ENCODE measurements around the gene CHRNE.

DNA sequence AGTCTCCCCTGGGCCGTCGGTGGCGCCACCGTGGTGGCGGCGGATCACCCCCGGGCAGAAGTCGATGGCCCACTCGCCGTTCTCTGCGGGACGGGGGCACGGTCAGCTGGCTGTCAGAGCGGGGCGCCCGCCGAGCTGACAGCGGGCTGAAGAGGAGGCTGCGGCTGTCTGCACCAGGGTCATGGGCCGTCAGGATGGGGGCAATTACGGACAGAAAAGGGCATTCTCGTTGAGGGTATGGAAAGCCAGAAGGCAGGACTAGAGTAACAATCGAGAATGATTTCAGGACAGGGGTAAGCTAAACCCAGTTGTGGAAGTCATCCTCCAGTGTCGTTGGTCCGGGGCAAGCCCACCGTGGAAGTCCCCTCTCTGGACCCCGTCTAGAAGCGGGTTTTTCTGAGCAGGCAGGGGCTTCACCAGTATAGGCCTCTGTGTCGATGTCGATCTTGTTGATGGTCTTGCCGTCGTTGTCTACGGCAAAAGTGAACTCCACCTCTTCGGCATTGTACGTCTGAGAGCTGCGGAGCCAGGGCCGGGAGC lies 1.7 kb downstream of the CHRNE start:
- TF ChIP-seq, protein P1, sequence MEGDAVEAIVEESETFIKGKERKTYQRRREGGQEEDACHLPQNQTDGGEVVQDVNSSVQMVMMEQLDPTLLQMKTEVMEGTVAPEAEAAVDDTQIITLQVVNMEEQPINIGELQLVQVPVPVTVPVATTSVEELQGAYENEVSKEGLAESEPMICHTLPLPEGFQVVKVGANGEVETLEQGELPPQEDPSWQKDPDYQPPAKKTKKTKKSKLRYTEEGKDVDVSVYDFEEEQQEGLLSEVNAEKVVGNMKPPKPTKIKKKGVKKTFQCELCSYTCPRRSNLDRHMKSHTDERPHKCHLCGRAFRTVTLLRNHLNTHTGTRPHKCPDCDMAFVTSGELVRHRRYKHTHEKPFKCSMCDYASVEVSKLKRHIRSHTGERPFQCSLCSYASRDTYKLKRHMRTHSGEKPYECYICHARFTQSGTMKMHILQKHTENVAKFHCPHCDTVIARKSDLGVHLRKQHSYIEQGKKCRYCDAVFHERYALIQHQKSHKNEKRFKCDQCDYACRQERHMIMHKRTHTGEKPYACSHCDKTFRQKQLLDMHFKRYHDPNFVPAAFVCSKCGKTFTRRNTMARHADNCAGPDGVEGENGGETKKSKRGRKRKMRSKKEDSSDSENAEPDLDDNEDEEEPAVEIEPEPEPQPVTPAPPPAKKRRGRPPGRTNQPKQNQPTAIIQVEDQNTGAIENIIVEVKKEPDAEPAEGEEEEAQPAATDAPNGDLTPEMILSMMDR (conservative IDR thresholded peaks at IDR 0.05 in 1 of 2, IDR thresholded peaks at IDR 0.05 in 1 of 2; ENCODE audit: low read depth in 1 of 2, low read length in 2 of 2), result no peak
- TF ChIP-seq EZH2 (IDR thresholded peaks at IDR 0.05; ENCODE audit: low read length, missing control alignments), result no peak

All from fibroblast of lung (primary cell).